PFSK-1 (cell line): Measurements from ENCODE around the gene CRIP1.

Experiments
- POLR2AphosphoS5 ChIP-seq: IDR thresholded peaks from 2 replicates; pipeline ENCODE4 v1.6.1; 2012; ENCODE audit warnings: low read depth, mild to moderate bottlenecking, control low read depth, low read length, moderate library complexity
- REST ChIP-seq, 2 experiments: IDR thresholded peaks; 2 replicates each; pipeline versions ENCODE4 v1.6.1 to v1.8.0; 2011 to 2012; ENCODE audit warnings: low read depth in 2 of 2, low read length in 2 of 2, control low read depth in 1 of 2, inconsistent platforms in 1 of 2, mild to moderate bottlenecking in 1 of 2, moderate library complexity in 1 of 2; ENCODE audit not compliant: insufficient read depth in 1 of 2

- TF ChIP-seq REST (IDR thresholded peaks at IDR 0.05; ENCODE audit: insufficient read depth in 1 of 2, low read depth in 2 of 2, low read length in 2 of 2) (no peak), POLR2AphosphoS5 (no peak)
Observed at GRCh38 chr14:105519946-105520698, 33.4 kb downstream of the CRIP1 start.
